EL (cell line): ENCODE results near the gene CUEDC1.

Experiments used
- DNase-seq: peaks from one replicate; pipeline ENCODE4 v3.0.0-alpha.2; 2016

CUEDC1 gene

GRCh38 chr17:57914273-57915142 is 40.7 kb downstream of the CUEDC1 start:
- no peak for DNase-seq

DNA sequence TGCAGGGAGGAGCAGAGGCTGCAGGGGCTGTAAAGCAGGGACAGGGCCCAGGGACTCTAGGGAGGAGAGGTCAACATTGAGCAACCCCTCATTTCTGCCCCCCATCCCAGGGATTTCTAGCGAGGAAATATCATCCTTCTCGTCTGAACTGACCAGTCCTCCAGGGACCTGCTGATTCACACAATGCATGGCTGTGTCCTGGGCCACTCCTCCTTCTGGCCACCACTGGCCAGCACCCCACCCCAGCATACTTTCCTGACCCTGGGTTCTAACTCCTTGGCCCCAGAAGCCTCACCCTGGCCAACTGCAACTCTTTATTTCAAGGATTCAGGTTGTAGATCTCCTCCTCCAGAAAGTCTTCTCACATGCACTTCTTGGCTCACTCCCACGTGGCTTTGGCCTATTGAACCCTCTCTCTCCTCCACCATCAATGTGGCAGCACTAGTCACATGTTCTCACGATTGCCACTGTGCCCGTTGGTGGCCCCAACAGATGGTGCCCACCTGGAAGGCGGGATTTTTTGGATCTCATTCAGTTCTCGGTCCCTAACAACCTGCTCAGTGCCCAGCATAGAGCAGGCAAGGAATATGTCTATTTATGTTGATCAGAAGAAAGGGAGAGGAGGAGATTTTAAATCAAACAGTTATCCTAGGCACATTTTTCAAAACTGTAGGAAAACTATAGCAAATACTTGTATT is 41.5 kb downstream of the CUEDC1 start:
- no peak for DNase-seq

GRCh38 chr17:57911834-57912673 is 43.2 kb downstream of the CUEDC1 start:
- DNase-seq, result no peak

DNA sequence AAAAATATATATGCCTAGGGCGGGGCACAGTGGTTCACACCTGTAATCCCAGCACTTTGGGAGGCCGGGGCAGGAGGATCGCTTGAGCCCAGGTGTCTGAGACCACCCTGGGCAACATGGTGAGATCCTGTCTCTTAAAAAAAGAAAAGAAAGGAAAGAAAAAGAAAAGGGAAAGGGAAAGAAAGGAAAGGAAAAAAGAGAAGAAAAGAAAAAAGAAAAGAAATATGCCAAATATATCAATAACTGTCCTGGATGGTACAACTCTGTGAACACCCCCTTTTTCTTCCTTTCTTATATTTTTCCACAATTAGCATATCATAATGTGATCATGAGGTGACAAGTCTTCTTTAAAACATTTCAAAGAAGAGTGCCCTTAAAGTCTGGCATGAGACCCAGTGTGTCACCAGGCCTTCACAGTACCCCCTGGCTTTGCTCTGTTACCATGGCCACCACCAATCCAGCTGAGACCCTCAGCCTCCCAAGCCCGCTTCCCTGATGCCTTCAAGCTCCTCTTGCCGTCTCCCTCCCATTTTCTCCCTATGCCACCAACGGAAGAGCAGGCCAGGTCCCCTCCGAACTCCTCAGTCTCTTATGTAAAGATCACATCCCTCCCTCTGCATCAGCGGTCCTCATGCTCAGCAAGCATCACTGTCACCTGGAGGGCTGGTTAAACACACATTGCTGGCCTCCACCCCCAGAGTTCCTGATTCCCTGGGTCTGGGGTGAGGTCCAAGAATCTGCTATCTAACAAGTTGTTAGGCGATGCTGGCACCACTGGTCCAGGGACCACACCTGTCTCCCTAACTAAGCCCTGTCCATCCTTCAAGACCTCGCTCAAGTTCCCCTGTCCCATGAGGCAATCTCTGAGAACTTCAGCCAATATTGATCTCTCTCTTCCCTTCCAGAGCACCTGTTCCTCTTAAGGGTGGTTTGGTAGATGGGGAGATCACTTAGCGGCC is 44.5 kb downstream of the CUEDC1 start:
- DNase-seq, result no peak

- no peak for DNase-seq
Measured at GRCh38 chr17:57909551-57909950, 45.7 kb downstream of the CUEDC1 start.

DNA sequence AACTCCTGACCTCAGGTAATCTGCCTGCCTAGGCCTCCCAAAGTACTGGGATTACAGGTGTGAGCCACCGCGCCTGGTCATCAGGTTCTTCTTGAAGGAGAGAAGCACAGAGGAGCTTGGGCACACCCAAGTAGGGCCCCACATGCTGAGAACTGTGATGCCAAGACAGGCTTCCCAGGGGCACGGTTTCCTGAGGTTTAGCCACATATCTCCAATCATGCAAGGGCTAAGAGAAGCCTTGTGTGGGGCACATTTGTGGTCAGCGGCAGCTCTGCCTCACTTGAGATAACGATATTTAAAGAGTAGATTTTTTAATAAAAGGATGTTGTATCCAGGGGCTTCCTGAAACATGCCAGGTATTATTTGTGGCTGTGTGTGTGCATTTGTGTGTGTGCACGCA is 46.9 kb downstream of the CUEDC1 start:
- DNase-seq, result no peak

DNA sequence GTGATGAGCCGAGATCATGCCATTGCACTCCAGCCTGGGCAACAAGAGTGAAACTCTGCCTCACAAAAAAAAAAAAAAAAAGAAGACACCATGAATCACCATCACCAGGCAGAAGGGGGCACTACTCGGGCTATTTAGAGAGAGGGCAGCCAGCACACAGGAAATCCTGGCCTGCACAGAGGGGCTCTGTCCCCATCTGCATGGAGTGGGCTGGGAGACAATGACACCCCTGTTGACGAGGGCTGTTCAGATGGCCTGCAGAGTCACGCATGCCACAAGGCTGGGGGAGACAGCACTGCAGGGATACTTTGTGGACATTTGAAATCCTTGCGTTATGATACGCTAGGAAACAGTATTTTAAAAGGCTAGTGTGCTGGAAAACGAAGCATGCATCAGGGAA is 48.3 kb downstream of the CUEDC1 start:
- DNase-seq, result no peak

DNA sequence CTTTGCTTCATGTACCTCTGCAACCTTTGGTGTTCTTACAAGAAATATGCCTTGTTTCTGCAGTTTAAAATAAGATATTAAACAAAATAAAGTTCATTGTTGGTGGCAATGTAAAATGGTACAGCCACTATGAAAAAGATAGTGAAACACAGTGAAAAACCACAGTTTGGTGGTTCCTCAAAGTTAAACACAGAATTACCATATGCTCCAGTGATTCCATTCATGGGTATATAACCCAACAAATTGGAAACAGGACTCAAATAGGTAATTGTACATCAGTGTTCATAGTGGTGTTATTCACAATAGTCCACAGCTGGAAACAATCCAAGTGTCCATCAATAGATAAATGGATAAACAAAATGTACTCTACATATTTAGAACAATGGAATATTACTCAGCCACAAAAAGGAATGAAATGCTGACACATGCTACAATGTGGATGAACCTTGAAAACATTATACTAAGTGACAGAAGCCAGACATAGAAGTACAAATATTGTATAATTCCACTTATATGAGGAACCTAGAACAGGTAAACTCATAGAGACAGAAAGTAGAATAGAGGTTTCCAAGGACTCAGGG is 49.2 kb downstream of the CUEDC1 start:
- no peak for DNase-seq

DNA sequence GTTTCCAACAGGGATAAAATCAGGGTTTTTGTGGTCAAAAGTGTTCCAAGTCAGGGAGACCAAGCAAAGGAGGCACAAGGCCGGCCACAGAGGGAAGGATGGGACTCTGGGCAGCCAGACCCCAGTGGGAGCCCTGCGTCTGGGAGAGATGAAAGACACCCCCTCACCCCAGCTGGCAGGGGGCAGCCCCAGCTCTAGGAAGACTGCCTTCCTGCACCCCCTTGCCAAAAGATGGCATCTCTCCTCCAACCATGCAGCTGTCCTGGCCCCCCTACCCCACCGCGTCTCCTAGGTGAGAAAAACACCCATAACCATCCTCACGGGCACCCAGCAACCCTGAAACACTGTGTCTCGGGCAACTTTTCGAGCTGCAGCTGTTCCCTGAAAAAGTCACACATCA is 51.3 kb downstream of the CUEDC1 start:
- DNase-seq, result no peak

DNA sequence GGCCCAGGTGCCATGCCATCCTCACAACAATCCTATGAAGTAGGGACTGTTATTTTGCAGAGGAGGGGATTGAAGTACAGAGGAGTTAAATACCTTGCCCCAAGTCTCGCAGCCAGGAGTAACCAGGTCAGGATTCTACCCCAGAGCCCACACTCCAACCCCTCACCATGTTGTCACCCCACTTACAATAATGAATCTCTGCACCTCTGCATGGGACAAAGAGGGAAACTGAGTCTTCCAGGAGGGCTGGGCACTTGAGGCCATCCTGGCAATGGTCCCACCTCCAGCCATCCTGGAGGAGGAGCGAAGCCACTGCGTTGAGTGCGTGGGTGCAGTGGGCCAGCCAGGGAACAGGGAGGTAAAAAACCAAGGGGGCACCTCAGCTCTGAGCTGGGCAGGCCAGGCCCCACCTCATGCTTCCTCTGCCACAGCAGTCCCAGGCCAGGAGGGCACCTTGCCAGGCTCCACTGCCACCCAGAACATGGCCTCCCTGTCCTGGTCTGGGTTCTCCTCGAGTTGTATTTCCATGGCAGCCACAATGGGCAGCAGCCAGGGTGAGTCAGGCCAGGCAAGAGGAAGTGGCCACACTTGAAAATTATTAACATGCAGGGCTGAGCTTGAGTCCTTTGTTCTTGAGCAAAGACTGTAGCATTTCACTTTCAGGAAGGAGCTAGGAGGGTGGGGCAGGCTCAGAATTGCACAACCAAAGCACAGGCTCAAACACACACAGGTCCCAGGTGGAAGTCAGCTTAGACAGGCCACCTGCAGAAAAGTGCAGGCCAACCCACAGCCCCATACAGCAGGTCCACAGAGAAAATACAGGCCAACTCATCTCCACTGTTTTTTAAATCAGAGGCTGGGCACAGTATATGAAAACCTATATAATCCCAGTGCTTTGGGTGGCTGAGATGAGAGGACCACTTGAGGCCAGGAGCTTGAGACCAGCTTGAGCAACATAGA is 52.1 kb downstream of the CUEDC1 start:
- DNase-seq, result peak; percentile 84

DNA sequence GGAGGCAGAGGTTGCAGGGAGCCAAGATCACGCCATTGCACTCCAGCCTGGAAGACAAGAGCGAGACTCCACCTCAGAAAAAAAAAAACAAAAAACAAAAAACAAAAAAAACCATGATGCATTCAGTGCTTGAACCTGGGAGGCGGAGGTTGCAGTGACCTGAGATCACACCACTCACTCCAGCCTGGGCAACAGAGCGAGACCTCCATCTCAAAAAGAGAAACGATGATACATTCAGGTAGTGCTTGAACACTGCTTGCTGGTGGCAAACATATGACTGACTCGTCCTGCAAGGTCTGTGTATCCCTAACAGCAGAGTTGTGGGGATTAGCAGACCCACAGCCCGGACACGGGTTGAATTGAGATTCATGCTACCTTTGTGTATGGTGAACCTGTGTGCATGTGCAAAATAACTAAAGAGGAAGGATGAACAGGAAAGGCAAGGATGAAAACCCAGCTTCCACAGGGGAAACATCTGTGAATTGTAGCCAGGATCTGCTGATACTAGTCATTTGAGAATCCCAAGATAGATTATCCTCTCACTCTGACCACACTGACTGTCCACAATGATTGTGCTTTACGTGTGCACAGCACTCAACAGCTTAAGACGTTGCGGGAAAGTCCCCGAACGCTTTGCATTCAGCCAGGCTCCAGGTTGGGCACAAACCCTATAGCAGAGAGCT is 53.0 kb downstream of the CUEDC1 start:
- DNase-seq, result no peak

DNA sequence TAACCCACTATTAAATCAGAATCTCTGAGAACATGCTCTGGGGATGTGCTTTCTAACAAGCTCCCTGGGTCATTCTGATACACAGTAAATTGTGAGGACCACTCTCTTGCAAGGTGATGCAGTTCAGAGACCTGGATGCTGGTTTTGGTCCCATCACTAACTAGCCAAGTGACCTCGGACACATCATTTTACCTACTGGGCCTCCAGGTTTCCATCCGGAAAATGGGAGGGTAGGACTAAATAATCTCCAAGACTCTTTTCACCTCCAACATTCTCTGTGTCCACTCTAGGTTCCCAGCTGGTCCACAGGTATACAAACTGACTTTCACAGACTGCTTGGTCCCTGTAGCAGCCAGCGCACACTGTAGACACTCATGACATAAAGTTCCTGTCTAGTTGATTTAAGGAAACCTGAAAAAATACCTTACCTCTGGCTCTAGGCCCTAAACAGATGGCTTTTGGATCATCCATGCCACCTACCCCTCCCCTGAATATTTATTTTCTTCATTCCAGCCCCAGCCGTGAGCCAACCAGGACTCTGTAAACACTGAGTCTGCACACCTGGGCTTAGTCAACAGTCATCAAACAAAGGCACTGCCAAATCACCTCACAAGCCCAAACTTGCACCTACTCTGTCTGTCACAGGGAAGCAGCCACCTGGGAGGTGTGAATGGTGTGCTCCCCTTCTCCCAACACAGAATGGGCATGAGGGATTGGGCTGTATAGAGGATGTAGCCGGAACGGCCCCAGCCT is 54.0 kb downstream of the CUEDC1 start:
- no peak for DNase-seq

- peak; percentile 27 for DNase-seq
Measured at GRCh38 chr17:57899822-57900221, 55.4 kb downstream of the CUEDC1 start.

DNA sequence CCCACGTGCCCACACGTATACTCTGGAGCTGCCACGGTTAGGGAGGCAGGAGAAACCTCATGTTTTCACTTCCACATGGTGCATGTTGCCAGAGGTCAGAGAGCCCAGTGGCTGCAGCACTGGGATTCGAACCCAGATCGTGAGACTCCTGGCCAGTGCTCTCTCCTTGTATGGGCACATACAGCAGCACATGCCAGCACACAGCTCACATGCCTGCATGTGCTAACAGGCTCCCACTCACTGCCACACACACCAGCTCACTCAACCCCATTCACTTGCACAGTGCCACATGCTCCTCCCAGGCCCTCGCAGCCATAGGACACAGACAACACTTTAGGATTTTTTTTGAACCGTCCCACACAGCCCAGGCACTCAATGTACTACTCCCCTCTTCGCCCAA is 55.8 kb downstream of the CUEDC1 start:
- DNase-seq, result no peak

- peak; percentile 79 for DNase-seq
Measured at GRCh38 chr17:57898487-57899311, 56.5 kb downstream of the CUEDC1 start.

- no peak for DNase-seq
Measured at GRCh38 chr17:57895382-57896060, 59.7 kb downstream of the CUEDC1 start.

DNA sequence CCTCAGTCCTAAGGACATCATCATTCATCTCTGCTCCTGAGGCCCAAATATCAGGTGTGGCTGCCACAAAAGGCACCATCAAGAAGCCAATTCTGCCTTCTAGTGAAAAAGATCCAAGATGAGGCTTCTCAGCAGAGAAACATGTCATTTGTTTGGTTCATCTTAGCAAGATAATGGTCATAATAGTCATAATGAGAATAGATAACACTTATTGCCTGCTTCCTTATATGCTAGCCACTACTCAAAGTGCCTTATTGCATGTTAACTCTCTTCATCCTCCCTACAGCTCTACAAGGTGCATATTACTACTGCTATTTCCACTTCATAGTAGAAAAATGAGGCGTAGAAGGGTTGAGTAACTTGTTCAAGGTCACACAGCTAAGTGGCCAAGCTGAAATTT is 60.4 kb downstream of the CUEDC1 start:
- DNase-seq, result no peak
